Liver (tissue), 9 donors: ENCODE results near the gene CHST5. TPM values are rescaled to one million over a fixed set of nuclear protein-coding genes. Genes with fewer than 3 reads are reported as not detected.

Experiments
- DNase-seq: peaks from one replicate; pipeline ENCODE4 v3.0.0-alpha.2; 2017; ENCODE audit warnings: low spot score
- H3K27ac ChIP-seq, 2 donors: one replicate each; pipeline ENCODE4 v1.7.0; 2013; ENCODE audit warnings: inconsistent platforms in 2 of 2, low read length in 2 of 2, control low read depth in 1 of 2, low read depth in 1 of 2, mild to moderate bottlenecking in 1 of 2
- H3K27me3 ChIP-seq, 4 donors: one replicate each; pipeline versions ENCODE4 v1.6.1 to v1.7.0; 2013; ENCODE audit warnings: low read length in 3 of 4, inconsistent platforms in 1 of 4, mild to moderate bottlenecking in 1 of 4, moderate library complexity in 1 of 4; ENCODE audit not compliant: control insufficient read depth in 4 of 4, insufficient read depth in 4 of 4
- H3K36me3 ChIP-seq, 4 donors: one replicate each; pipeline versions ENCODE4 v1.6.1 to v1.7.0; 2013; ENCODE audit warnings: low read length in 3 of 4, mild to moderate bottlenecking in 3 of 4, low read depth in 1 of 4, moderate library complexity in 1 of 4; ENCODE audit not compliant: control insufficient read depth in 4 of 4, insufficient read depth in 3 of 4
- H3K4me1 ChIP-seq, 4 donors: one replicate each; pipeline versions ENCODE4 v1.6.1 to v1.7.0; 2013; ENCODE audit warnings: low read length in 3 of 4, mild to moderate bottlenecking in 3 of 4, moderate library complexity in 1 of 4; ENCODE audit not compliant: control insufficient read depth in 4 of 4, insufficient read depth in 4 of 4
- H3K4me3 ChIP-seq, 3 donors: one replicate each; pipeline versions ENCODE4 v1.6.1 to v1.7.0; 2013; ENCODE audit warnings: low read length in 3 of 3, control low read depth in 1 of 3, low read depth in 1 of 3, mild to moderate bottlenecking in 1 of 3
- H3K9ac ChIP-seq, 2 donors: one replicate each; pipeline ENCODE4 v1.7.0; 2013; ENCODE audit warnings: low read length in 2 of 2, mild to moderate bottlenecking in 2 of 2, moderate library complexity in 2 of 2, control low read depth in 1 of 2, low read depth in 1 of 2
- H3K9me3 ChIP-seq, 4 donors: one replicate each; pipeline versions ENCODE4 v1.6.1 to v1.7.0; 2013; ENCODE audit warnings: low read length in 3 of 4; ENCODE audit not compliant: control insufficient read depth in 4 of 4
- CTCF ChIP-seq: fragments of 150-350 bp; IDR thresholded peaks from 2 replicates; pipeline ENCODE4 v1.5.1; 2017; ENCODE audit warnings: improper control_type of control experiment, low read depth, low read length; ENCODE audit not compliant: missing input control
- FOXA1 ChIP-seq: IDR thresholded peaks from 2 replicates; pipeline ENCODE4 v1.6.1; 2016; ENCODE audit warnings: antibody characterized with exemption
- FOXA2 ChIP-seq: IDR thresholded peaks from 2 replicates; pipeline ENCODE4 v1.6.1; 2016; ENCODE audit warnings: antibody characterized with exemption
- RAD21 ChIP-seq, 2 donors: IDR thresholded peaks; 2 replicates each; pipeline ENCODE4 v1.6.1; 2016; ENCODE audit warnings: antibody characterized with exemption in 2 of 2, mild to moderate bottlenecking in 2 of 2
- REST ChIP-seq: IDR thresholded peaks from 2 replicates; pipeline ENCODE4 v1.6.1; 2016; ENCODE audit warnings: antibody characterized with exemption, mild to moderate bottlenecking
- TAF1 ChIP-seq: conservative IDR thresholded peaks from 2 replicates; pipeline ENCODE4 v1.6.1; 2016; ENCODE audit warnings: antibody characterized with exemption, mild to moderate bottlenecking
- YY1 ChIP-seq: IDR thresholded peaks from 2 replicates; pipeline ENCODE4 v1.6.1; 2016; ENCODE audit warnings: antibody characterized with exemption, mild to moderate bottlenecking
- WGBS: extraction: QIAGEN DNeasy Blood & Tissue Kit; methylation state at CpG from one replicate; pipeline ENCODE4 v1.1.7; 2013; 5-methylcytosine and 5-hydroxymethylcytosine counted together
- polyA plus RNA-seq, 2 donors: library from polyadenylated mRNA; stranded (reverse) in 1 of 2; unstranded in 1 of 2; fragments of 200-250 nt in 1 of 2; fragments of >200 nt in 1 of 2; fragmentation: Nextera tagmentation in 1 of 2; extraction: Ambion mirVana in 1 of 2; gene quantifications; one replicate each; pipeline versions ENCODE4 v1.2.1 to v1.2.3, GENCODE V29; 2013 to 2015
- total RNA-seq, 2 donors: library from RNA; depleted of rRNA; stranded (reverse); fragments of >200 nt; gene quantifications; one replicate each; pipeline ENCODE4 v1.2.3, GENCODE V29; 2014
- TF ChIP-seq, protein P1 (sequence below): IDR thresholded peaks from 2 replicates; pipeline ENCODE4 v1.6.1; 2016; ENCODE audit warnings: antibody characterized with exemption
- TF ChIP-seq, protein P2 (sequence below): IDR thresholded peaks from 2 replicates; pipeline ENCODE4 v1.6.1; 2016; ENCODE audit warnings: antibody characterized with exemption
- donor health status: healthy.
- donor health status: healthy.
- donor health status: healthy.
- donor health status: healthy.
- donor health status: healthy.

The CHST5 gene
- total and polyA plus RNA-seq, 4 donors: not detected

GRCh38 chr16:75572864-75573542 is 37.1 kb upstream of the CHST5 start:
- Histone ChIP-seq H3K9ac (no peak overlapping the region), H3K27ac (no peak overlapping the region), H3K4me1 (peaks cover 0 to 7% (median 2%) of the 10 kb centered on the region in 4 donors), H3K27me3 (no peaks in the 10 kb centered on the region), H3K36me3 (peaks cover 12 to 68% (median 62%) of the 10 kb centered on the region in 4 donors), H3K4me3 (no peak overlapping the region), H3K9me3 (no peaks in the 10 kb centered on the region)
- peak; percentile 43 for DNase-seq
- no peak for TF ChIP-seq FOXA2
- no peak for TF ChIP-seq TAF1
- WGBS: 87% methylated on average over 3 of the region's 3 CpGs

- H3K27me3 ChIP-seq: no peaks in the 10 kb centered on the region
- peaks cover 0 to 25% (median 18%) of the 10 kb centered on the region in 4 donors for H3K4me1 ChIP-seq
- H3K9me3 ChIP-seq: no peaks in the 10 kb centered on the region
- no peak overlapping the region for H3K4me3 ChIP-seq
- peaks cover 12 to 47% (median 46%) of the 10 kb centered on the region in 4 donors for H3K36me3 ChIP-seq
- DNase-seq: no peak
- TF ChIP-seq RAD21 (IDR thresholded peaks at IDR 0.05): no peak
- TF ChIP-seq, protein P1, sequence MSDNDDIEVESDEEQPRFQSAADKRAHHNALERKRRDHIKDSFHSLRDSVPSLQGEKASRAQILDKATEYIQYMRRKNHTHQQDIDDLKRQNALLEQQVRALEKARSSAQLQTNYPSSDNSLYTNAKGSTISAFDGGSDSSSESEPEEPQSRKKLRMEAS: no peak
- TF ChIP-seq CTCF: no peak
- no peak for TF ChIP-seq YY1
- no peak for TF ChIP-seq FOXA2
- TF ChIP-seq FOXA1: no peak
- TF ChIP-seq, protein P2, sequence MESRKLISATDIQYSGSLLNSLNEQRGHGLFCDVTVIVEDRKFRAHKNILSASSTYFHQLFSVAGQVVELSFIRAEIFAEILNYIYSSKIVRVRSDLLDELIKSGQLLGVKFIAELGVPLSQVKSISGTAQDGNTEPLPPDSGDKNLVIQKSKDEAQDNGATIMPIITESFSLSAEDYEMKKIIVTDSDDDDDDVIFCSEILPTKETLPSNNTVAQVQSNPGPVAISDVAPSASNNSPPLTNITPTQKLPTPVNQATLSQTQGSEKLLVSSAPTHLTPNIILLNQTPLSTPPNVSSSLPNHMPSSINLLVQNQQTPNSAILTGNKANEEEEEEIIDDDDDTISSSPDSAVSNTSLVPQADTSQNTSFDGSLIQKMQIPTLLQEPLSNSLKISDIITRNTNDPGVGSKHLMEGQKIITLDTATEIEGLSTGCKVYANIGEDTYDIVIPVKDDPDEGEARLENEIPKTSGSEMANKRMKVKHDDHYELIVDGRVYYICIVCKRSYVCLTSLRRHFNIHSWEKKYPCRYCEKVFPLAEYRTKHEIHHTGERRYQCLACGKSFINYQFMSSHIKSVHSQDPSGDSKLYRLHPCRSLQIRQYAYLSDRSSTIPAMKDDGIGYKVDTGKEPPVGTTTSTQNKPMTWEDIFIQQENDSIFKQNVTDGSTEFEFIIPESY: no peak
- no peak for TF ChIP-seq REST
- 82% methylated on average over 5 of the region's 5 CpGs for WGBS
- no peak overlapping the region for H3K9ac ChIP-seq
- no peak overlapping the region for H3K27ac ChIP-seq
These were observed 34.6 kb upstream of the CHST5 start for GRCh38 chr16:75570396-75571065.
